ENCODE results near the gene DDT. TPM values are rescaled to one million over a fixed set of nuclear protein-coding genes. Genes with fewer than 3 reads are reported as not detected.

Gene DDT
- total RNA-seq, 6 donors from 2014 or later = 113 to 190 (median 127) TPM

DNA sequence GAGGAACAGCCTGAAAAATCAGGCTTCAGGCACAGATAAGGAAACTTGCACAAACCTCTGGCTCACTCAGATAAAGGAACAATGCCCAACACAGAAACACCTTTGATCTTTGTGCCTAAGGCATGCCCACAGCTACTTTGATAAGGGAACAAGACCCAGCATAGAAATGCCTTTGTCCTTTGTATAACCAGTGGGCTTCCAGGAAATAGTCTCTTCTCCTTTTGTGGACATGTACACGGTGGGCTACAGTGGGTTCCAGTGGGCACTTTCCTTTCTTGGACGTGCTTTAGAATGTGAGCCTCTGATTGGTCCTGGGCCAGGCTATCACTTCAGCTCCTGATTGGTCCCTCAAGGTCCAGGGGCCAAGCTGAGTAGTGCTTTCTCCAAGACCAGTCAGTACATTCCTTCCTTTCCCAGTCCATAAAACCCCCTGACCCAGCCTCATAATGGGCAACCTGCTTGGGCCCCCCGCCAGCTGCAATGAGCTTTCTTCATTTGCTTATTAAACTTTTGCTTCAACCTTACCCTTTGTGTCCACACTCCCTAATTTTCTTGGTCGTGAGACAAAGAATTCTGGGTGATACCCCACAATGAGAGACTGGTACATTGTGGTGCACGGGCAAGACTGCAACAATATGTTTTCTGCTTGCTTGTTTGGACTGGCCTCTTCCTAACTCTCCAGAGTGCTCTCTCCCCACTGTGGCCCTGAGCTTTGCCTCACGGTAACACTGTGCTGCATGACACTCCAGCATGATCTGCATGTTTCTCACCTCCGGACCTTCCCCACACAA, 35.2 kb upstream of the DDT start:
- no peak for TF ChIP-seq POLR2AphosphoS5 (IDR thresholded peaks at IDR 0.05)
- TF ChIP-seq, protein P1, sequence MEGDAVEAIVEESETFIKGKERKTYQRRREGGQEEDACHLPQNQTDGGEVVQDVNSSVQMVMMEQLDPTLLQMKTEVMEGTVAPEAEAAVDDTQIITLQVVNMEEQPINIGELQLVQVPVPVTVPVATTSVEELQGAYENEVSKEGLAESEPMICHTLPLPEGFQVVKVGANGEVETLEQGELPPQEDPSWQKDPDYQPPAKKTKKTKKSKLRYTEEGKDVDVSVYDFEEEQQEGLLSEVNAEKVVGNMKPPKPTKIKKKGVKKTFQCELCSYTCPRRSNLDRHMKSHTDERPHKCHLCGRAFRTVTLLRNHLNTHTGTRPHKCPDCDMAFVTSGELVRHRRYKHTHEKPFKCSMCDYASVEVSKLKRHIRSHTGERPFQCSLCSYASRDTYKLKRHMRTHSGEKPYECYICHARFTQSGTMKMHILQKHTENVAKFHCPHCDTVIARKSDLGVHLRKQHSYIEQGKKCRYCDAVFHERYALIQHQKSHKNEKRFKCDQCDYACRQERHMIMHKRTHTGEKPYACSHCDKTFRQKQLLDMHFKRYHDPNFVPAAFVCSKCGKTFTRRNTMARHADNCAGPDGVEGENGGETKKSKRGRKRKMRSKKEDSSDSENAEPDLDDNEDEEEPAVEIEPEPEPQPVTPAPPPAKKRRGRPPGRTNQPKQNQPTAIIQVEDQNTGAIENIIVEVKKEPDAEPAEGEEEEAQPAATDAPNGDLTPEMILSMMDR (IDR thresholded peaks at IDR 0.05) = no peak
- no peak for TF ChIP-seq EP300 (IDR thresholded peaks at IDR 0.05)
- no peak for TF ChIP-seq POLR2A (IDR thresholded peaks at IDR 0.05)
- Histone ChIP-seq H3K36me3 (no peaks in the 10 kb centered on the region), H3K27ac (no peak overlapping the region), H3K4me3 (no peak overlapping the region), H3K27me3 (no peaks in the 10 kb centered on the region), H3K4me1 (peaks cover 13 to 23% (median 15%) of the 10 kb centered on the region in 4 donors), H3K9me3 (no peaks in the 10 kb centered on the region)
- WGBS, 2 donors = 84 to 86% methylated on average over 7 of the region's 7 CpGs
- DNase-seq = no peak
- no peak for ATAC-seq (ENCODE audit: low FRiP score in 2 of 2)

DNA sequence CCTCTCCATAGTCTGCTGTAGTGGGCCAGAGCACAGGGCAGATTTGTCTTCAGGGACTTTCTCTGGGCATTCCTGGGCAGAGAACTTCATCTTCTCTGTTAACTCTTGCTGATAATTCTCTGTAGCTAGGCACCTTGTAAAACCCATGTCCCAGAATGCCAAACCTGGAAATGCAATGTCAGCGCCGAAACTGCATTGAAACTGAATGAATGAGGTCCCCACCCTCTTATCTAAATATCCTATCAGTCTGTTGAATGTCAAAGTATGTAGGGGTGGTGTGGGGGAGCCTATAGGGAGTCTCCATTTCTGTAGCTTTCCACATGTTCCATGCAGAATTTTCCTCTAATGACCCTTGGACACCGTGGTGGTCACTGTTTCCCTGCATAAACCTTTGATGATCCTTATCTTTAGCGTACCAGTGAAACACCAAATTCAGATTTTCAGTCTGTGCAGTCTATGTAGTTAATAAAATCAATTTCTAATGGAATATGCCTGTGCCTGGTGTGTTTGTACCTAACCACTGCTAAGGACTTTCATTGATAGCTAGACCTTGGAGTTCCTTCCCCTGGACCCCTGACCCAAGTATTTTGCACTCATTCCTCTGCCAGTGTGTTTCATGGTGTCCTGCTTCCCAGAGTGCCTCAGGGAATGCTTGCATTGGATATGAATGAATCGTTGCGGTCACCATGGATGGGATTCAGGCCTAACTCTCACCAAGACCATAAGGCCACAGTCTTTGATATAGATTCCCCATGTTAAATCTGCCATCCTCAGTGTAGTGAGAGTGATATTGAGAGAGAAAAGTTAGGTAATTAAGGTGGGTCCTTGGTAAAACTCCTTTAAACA, 34.4 kb upstream of the DDT start:
- Histone ChIP-seq H3K4me3 (no peak overlapping the region), H3K36me3 (no peaks in the 10 kb centered on the region), H3K27ac (no peak overlapping the region), H3K27me3 (no peaks in the 10 kb centered on the region), H3K9me3 (no peaks in the 10 kb centered on the region), H3K4me1 (peaks cover 11 to 20% (median 14%) of the 10 kb centered on the region in 4 donors)
- DNase-seq (no peak), ATAC-seq (ENCODE audit: low FRiP score in 2 of 2) (no peak)
- 84 to 90% methylated on average over 6 of the region's 6 CpGs for WGBS, 2 donors
- no peak for TF ChIP-seq POLR2A (IDR thresholded peaks at IDR 0.05)

DNA sequence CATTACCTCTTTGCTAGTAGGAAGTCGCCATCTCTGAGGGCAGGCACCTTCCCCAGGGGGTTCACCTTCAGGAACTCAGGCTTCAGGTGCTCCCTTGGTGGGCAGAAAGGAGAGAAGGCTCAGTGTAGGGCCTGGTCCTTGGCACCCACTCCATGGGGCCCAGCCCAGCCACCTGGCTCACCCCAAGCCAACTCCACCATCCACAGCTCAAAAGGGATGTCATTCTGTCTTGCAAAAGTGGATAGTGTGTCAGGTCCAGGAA, 33.7 kb upstream of the DDT start:
- H3K27ac ChIP-seq = no peak overlapping the region

DNA sequence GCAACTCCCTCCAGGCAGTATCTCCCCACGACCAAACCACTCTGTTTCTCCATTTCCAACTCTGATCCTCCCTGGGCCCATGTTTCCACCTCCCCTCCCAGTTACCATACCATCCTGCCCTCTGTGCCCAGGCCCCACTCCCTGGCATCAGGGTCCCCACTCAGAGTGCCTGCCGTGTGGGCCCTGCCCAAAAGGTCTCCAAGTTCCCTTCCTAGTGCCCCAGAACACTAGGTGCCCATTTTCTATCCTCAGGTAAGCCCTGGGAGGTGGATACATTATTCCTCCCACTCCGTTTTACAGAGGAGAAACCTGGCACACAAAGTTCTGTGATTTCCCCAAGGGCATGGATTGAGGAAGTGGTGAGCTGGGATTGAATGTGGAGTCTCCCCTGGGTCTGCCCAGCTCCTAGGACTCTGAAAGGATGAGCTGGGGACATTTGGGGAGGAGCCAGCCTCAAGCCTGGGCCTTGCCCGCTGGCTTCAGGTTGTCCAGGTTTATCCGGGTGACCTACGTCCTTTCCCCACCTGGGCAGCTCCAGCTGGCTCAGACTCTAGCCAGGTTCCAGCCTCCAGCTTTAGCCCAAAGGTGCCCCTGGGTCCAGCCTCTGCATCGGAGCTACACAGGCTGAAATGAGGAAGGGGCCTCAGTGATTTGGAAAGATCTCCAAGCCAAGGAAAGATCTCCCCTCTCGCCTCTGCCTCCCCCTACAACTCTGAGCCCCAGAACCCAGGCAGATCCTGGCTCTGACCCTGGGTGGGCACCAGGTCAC, 33.2 kb upstream of the DDT start:
- TF ChIP-seq POLR2A (IDR thresholded peaks at IDR 0.05) = no peak
- TF ChIP-seq POLR2AphosphoS5 (IDR thresholded peaks at IDR 0.05) = no peak
- TF ChIP-seq, protein P1 (IDR thresholded peaks at IDR 0.05) = no peak
- no peak for TF ChIP-seq EP300 (IDR thresholded peaks at IDR 0.05)
- no peak for DNase-seq

More for the DNA sequence above, 33.7 kb upstream of the DDT start:
- Histone ChIP-seq H3K4me3 (no peak overlapping the region), H3K36me3 (no peaks in the 10 kb centered on the region), H3K4me1 (peaks cover 11 to 14% (median 12%) of the 10 kb centered on the region in 4 donors), H3K9me3 (no peaks in the 10 kb centered on the region), H3K27me3 (no peaks in the 10 kb centered on the region)
- ATAC-seq (ENCODE audit: low FRiP score in 2 of 2) (no peak), DNase-seq (no peak)
- TF ChIP-seq POLR2AphosphoS5 (IDR thresholded peaks at IDR 0.05) = no peak
- TF ChIP-seq POLR2A (IDR thresholded peaks at IDR 0.05) = no peak
- TF ChIP-seq, protein P1 (IDR thresholded peaks at IDR 0.05) = no peak
- TF ChIP-seq EP300 (IDR thresholded peaks at IDR 0.05) = no peak
- WGBS, 2 donors = 85% methylated on average over 1 of the region's 1 CpG; no CpG with 5 or more reads in 1 of the 2 donors

DNA sequence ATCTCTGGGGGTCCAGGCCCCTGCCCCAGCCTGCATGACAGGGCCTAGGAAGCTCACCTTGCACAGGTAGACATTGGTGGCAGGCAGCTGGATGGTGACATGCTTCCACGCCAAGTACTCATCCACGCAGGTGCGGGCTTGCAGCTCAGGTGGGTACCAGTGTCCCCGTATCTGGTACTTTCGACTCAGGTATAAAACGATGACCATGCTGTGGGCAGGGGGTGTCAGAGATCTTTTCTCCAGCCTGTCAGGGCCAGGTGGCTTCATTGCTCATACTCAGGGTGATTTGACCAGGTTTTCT, 32.6 kb upstream of the DDT start:
- no peaks in the 10 kb centered on the region for H3K27me3 ChIP-seq
- 87 to 91% methylated on average over 6 of the region's 6 CpGs for WGBS, 2 donors
- peaks cover under 1 to 3% (median 2%) of the 10 kb centered on the region in 4 donors for H3K4me1 ChIP-seq
- ATAC-seq (ENCODE audit: low FRiP score in 2 of 2) = no peak
- TF ChIP-seq POLR2A (IDR thresholded peaks at IDR 0.05) (no peak), EP300 (IDR thresholded peaks at IDR 0.05) (no peak)
- TF ChIP-seq, protein P1 (IDR thresholded peaks at IDR 0.05) = no peak
- DNase-seq = no peak
- no peak overlapping the region for H3K27ac ChIP-seq
- H3K9me3 ChIP-seq = no peaks in the 10 kb centered on the region
- H3K36me3 ChIP-seq = no peaks in the 10 kb centered on the region
- H3K4me3 ChIP-seq = no peak overlapping the region

More for the DNA sequence above, 33.2 kb upstream of the DDT start:
- Histone ChIP-seq H3K27ac (no peak overlapping the region), H3K36me3 (no peaks in the 10 kb centered on the region), H3K4me3 (no peak overlapping the region), H3K27me3 (no peaks in the 10 kb centered on the region), H3K9me3 (no peaks in the 10 kb centered on the region), H3K4me1 (peaks cover 6 to 9% (median 7%) of the 10 kb centered on the region in 4 donors)
- ATAC-seq (ENCODE audit: low FRiP score in 2 of 2) = no peak
- 77 to 85% methylated on average over 8 of the region's 8 CpGs for WGBS, 2 donors
